Suppressor macrophage treated with lipopolysaccharide for 1 hour (primary cell): ENCODE results near the gene SEC31B.
A peak's percentile ranks its signal among the peaks of the same experiment; 100 is the strongest.

Experiments
- DNase-seq, 3 donors: peaks; one replicate each; pipeline ENCODE4 v3.0.0-alpha.2; 2020 to 2022

Gene SEC31B, protein sequence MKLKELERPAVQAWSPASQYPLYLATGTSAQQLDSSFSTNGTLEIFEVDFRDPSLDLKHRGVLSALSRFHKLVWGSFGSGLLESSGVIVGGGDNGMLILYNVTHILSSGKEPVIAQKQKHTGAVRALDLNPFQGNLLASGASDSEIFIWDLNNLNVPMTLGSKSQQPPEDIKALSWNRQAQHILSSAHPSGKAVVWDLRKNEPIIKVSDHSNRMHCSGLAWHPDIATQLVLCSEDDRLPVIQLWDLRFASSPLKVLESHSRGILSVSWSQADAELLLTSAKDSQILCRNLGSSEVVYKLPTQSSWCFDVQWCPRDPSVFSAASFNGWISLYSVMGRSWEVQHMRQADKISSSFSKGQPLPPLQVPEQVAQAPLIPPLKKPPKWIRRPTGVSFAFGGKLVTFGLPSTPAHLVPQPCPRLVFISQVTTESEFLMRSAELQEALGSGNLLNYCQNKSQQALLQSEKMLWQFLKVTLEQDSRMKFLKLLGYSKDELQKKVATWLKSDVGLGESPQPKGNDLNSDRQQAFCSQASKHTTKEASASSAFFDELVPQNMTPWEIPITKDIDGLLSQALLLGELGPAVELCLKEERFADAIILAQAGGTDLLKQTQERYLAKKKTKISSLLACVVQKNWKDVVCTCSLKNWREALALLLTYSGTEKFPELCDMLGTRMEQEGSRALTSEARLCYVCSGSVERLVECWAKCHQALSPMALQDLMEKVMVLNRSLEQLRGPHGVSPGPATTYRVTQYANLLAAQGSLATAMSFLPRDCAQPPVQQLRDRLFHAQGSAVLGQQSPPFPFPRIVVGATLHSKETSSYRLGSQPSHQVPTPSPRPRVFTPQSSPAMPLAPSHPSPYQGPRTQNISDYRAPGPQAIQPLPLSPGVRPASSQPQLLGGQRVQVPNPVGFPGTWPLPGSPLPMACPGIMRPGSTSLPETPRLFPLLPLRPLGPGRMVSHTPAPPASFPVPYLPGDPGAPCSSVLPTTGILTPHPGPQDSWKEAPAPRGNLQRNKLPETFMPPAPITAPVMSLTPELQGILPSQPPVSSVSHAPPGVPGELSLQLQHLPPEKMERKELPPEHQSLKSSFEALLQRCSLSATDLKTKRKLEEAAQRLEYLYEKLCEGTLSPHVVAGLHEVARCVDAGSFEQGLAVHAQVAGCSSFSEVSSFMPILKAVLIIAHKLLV

DNA sequence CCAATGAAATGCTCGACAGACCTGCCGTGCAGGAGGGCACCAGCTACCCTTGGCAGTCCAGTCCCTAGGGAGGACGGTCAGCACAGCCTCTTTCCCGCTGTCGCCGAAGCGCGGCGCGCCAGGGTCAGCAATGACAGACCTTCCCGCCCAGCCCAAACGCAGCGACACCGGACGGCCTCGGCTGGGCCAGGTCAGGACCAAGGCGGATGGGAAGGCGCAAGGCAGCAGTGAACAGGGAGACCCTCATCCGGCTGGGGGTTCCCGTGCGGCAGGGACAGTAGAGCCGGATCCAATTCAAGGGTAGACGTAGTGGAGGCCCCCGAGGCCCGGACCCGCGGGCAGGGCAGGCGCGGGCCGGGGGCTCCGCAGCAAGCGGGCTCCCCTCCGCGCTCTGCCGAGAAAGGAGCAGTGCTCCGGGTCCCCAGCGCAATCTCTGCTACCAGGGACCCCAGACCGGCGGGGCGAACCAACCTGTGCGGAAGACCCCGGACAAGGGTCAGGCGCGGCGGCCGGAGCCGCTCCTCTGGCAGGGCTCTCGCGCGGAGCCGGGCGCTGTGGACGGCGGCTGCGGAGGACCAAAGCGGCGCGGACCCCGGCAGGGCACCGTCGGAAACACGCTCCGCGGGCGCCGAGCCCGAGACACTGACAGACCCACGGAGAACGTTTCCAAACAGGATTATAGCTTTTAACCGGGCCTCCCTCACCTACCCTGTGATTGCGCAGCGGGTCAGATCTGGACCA is at the start of gene SEC31B:
Gene SEC31B, minus strand, starts transcription at position 551 of the 741 bp plus-strand sequence. CDS start 2,909 bp downstream, outside the sequence.
- DNase-seq = no peak

DNA sequence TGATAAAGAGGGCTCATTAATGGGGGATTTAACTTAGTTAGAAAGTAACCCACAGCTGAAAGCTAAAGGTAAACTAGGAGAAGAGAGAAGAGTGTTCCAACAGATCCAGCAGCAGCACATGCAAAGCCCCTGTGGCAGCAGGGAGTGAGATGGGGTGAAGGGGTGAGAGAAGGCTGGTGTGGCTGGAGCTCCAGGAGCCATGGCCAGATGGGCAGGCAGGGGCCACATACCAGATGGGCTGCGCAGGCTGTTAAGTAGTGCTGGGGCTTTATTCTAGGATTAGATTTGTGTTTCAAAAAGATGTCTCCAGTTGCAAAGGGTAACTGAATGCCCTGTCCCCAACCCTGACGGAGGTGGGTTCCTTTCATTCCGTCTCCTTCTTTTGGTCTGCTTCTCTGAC is 49.3 kb upstream of the SEC31B start:
- no peak for DNase-seq

DNA sequence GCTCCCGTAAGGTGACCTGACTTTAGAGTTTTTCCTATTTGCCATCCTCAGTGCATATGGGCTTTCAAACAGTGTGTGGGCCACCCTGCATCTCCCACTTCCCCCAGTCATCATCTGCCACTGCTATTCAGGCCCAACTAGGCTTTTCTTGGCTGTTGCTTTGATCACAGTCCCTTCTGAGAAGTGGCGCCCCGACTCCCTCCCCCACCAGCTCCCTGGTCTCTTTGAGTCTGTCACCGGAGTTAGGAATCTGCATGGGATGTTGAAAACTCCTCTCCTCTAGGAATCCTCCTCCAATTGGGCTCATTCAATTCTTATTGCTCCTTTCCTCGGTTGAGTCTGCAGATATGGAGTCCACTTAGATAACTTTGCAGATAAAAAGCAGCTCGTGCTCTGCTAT is 48.2 kb upstream of the SEC31B start:
- no peak for DNase-seq

DNA sequence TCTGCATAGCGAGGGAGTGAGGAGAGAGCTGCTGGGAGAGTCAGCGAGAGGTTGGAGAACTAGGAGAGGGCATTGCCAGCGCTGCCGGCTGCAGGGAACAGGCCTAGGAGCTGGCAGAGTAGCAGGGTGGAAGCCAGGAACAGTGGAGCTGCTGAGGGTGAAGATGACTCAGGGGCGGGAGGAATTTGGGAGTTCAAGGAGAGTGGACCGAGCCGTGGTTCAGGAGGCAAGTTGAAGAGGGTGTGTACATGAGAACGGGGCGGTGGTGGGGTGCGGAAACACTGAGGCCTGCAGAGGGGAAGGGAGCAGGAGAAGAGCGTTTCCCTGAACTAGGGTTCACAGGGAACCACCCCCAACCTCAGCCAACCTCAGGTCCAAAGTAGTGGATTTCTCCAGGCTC is 47.6 kb upstream of the SEC31B start:
- no peak for DNase-seq

DNA sequence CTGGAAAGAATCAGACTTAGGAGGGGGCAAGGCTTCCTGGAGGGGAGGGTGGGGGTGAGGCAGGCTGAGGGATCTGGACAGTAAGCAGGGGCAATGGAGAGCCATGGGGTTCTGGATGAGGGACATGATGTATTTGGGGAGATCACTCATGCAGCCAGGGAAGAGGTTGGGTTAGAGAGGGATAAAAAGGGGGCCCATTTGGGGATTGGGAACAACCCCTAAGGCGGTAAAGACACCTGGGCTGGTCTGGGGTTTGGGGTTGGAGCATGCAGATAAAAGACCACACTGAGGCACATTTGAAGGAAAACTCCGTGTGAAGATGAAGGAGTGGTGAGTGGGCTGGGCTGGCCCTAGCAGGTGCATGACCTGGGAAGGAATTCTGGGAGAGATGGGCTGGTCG is 46.9 kb upstream of the SEC31B start:
- no peak for DNase-seq

DNA sequence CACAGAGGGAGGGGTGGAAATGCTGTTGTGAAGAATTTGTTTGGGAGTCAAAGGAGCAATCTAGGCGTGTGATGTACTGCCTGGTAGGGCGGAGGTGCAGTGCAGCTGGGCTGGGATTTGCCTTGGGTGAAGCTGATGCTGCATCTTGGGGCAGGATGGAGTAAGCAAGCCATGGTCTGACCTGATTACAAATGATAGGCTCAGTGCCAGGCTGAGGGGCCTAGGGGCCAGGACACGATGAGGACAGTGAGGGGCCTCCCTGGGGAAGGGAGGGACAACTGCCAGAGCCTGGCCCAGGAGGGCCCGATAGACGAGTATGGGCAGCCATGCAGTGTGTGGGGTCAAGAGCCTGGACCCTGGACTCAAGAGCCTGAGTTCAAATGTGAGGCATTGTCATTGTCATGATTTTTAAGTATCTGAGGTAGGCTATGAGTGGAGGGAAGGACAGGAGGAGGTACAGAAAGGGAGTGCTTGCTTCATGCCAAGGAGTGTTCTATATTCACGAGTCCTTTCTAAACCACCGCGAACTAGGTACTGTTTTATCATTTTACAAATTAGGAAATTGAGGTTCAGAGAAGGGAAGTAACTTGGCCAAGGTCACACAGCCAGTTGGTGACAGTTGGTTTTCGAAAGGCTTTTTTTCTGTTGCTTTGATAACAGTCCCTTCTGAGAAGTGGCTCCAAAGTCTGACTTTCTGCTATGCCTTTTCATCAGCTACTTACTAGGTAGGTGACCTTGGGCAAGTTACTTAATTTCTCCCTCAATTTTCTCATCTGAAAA is 45.7 kb upstream of the SEC31B start:
- no peak for DNase-seq

DNA sequence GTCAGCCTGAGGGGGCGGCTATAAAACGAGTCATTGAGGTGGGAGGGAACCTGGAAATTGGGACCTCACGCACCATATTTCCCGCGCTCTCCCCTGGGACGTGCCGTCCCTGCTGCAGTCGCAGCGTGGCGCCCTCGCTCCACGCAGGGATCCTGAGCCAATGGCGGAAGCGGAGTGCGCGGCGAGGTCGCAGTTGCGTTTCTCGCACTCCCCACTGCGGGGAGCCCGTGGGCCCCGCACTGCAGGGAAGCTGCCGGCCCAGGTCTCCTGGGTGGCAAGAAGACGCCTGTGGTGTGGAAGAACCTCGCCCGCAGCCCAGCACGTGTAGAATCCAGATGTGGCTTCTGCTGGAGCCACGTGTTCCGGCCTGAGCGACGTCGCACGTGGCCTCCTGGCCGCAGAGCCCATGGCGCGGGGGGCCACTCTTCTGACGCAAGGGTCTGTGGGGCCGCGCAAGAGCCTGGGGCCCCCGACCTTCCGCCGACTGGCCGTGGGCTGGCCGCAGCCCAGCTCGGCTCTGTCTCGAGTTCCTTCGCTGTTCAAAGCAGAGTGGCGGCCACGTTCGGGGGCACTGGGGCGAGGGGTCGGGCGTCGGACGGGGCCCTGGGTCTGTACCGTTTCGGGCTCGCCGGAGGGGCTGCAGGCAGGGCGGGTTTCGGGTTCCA is 42.5 kb upstream of the SEC31B start:
- DNase-seq = peak; percentile 89 to 93 (median 92)

DNA sequence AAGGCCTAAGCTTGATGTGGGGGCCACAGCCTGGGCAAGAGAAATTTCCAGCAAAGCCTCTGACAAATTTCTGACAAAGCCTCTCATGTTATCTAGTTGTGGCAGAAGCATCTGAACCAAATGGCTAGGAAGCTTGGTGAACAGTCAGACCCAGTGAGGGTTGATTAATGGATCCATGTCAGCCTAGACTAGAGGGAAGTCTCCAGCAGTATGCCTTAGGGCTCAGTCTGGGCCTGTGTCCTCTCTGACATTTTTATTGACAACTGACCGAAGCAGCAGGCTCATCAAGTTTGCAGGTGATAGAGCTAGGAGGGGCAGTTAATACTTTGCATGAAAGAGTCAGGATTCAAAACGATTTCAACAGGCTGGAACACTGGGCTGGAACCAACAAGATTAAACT is 41.3 kb upstream of the SEC31B start:
- no peak for DNase-seq

DNA sequence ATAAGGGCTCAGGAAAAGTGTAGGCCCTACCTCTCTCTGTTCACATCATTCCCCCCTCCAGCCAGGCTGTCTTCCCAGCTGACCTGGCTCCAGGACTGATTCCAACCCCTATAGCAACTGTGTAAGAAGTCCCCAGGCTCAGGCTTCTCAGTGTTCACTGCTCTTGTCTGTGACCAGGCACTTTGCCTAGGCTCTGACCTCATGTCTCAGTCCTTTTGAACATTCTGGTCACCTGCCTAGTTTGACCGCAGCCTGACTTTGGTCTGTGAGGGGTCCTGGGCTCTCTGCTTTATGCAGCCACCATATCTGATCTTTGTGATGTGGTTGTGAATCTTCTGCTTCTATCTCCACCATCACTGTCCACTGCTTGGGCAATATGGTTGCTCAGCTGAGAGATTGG is 40.6 kb upstream of the SEC31B start:
- no peak for DNase-seq

DNA sequence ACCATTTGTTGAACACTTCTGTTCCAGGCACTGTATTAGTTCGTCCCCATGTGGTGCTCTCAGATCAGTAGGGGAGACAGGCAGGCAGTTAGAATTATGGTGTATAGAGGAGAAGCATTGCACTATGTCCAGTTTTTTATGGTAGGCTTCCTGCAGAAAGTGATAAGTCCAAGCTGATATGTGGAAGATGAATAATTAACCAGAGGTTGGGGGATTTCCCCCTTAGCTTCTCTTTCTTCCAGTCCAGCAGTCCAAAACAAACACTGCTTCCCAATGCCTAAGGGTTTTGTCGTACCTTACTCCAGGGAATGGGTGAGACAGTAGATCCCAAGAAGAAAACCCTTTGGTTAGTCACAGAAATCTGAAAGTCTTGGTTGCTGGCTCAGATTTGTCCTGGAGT is 35.2 kb upstream of the SEC31B start:
- DNase-seq = no peak

DNA sequence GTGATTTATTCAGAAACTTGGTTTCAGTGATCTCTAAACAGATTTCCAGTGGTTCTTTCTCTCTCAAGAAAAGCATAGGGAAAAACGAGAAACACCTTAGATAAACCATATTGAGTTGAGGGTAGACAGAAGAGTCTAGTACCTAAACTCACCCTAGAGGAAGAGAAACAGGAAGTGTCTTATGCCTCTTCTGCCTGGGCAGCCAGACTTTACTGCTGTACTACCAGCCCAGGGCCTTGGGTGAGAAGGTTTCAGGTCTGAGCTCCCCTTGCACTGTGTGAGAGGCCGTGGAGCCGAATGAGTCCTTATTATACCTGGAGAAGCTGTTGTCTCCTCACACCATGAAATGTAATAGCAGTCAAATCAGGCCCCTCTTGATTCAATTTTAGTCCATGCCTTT is 34.3 kb upstream of the SEC31B start:
- DNase-seq = no peak

DNA sequence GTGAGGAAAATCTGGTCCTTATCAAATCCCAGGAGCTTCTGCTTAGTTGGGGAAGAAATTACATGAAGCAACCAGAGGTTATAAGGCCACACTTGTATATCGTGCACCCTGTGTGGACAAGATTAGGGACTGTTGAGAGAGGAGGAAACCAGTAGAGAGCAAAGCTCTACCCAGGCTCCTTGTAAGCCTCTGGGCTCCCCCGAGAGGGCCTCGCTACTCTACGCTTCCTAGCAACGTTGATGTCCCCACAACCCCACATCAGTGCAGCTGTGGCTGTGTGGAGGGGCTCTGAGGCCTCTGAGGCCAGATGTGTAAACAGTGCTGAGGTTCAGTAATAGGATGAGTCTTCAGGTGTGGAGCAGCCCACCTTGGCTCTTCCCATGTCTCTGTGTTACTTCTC is 32.1 kb upstream of the SEC31B start:
- no peak for DNase-seq

DNA sequence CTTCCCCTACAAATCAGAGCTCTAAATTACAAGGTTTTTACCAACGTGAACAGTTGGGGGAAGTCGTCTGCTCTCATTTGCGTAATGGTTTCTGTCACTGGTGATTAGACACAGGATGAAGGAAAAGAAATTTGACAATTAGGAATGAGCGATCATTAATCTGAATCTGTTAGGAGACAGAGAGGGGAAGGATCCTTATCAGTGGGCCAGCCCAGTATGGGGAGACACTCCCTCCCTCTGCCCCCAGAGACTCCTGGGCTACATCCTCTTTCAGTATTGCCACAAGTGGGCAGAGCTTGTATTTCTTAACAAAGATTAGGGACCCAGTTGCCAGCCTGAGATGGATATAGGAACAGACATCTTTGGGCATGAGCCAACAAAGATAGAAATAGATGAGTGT is 31.5 kb upstream of the SEC31B start:
- DNase-seq = peak; percentile 30 to 41 (median 32)

DNA sequence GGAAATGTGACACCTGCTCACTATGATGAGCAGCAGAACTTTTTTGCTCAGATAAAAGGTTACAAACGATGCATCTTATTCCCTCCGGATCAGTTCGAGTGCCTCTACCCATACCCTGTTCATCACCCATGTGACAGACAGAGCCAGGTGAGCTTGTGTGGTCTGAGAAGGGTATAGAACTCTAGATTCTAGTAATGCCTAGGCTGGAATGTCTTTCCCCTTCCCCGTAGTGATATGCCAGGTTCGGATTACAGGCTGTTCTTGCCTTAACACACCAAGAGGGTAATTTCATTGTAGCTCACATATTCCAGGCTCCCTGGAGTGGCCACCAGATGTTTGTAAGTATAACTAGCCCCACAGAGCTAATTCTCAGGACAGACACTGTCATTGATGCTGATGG is 25.3 kb upstream of the SEC31B start:
- DNase-seq = no peak

DNA sequence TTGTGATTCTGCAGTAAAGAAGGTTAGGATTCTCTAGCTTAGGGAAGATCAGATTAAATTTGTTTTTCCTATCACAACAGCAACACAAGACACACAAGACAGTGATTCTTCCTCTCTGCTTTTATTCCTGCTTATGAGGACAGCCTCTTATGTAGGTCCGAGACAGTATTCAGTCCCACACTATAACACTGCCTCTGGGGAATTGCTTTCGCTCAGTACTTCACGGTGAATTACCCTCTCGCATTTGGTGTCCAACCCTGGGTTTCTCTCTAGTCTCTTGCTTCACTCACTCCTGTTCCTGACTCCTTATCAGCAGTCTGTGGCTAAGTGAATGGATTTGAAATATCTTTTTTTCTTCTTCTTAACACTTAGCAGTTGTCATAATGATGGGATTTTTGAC is 17.8 kb upstream of the SEC31B start:
- DNase-seq = no peak

DNA sequence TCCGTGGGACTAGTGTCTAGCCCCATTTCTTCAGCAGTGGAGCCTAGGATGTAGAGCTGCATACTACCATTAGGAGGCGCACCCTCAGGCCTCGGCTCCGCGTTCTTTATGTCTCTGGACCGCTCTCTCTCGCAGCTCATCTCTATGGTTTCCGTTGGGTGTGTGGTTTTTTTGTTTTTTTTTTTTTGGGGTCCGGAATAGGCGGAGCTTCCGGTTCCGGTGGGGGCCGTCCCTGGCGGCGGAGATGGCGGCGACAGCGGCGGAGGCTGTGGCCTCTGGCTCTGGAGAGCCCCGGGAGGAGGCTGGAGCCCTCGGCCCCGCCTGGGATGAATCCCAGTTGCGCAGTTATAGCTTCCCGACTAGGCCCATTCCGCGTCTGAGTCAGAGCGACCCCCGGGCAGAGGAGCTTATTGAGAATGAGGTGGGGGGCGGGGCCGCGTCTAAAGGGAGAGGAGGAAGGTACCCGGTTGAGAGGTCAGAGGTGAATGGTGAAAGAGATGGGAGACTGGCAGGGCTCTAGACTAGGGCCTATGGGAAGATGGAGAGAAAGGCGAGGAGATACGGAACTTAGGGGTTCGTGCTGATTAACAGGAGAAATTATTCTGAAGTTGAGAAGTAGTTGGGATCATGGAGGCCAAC is 16.2 kb upstream of the SEC31B start, which contains the start of gene HIF1AN:
Gene HIF1AN, plus strand, starts transcription at position 229 of the 639 bp plus-strand sequence. Its CDS starts 16 bp downstream, at position 245.
- peak; percentile 95 to 99 (median 98) for DNase-seq

DNA sequence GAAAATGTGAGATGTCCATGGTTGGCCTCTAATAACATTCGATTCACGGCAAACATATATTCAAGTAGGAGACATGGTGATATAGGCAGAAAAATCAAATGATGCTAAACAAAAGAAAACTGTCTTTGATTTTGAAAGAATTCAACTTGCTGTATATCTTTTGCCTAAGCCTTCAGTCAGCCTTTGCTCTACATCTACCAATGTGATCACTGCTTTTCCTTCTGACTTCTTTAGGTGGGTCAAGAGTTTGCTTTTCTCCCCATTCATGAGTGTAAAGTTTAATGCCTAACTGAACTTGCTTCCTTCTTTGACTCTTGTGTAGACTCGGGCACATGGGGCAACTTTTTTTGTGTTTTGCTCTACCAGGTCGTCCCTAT is 15.7 kb upstream of the SEC31B start:
- DNase-seq = no peak

DNA sequence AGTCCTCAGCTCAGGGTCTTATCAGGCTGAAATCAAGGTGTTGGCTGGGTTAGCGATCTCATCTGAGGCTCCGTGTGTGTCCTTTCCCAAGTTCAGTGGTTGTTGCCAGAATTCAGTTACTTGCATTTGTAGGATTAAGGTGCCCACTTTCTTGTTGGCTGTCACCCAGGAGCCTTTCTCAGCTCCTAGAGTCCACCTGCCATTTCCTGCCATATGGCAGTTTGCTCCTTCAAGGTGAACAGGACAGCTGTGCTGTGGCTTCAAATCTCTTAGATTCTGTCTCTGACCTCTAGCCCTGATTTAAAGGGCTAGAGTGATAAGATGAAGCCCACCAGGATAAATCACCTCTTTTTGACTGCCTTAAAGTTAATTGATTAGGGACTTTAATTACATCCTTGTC is 15.1 kb upstream of the SEC31B start:
- DNase-seq = no peak

DNA sequence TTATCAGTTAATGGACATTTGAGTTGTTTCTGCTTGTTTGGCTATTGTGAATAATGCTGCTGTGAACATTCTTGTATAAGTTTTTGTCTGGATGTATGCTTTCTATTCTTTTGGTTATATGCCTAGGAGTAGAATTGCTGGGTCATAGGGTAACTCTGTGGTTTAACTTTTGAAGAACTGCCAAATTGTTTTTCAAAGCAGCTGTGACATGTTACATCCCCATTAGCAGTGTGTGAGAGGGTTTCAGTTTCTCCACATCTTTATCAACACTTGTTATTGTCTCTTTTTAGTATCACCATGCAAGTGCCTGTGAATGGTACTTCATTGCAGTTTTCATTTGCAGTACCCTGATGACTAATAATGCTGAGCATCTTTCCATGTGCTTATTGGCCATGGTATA is 12.1 kb upstream of the SEC31B start:
- DNase-seq = no peak

DNA sequence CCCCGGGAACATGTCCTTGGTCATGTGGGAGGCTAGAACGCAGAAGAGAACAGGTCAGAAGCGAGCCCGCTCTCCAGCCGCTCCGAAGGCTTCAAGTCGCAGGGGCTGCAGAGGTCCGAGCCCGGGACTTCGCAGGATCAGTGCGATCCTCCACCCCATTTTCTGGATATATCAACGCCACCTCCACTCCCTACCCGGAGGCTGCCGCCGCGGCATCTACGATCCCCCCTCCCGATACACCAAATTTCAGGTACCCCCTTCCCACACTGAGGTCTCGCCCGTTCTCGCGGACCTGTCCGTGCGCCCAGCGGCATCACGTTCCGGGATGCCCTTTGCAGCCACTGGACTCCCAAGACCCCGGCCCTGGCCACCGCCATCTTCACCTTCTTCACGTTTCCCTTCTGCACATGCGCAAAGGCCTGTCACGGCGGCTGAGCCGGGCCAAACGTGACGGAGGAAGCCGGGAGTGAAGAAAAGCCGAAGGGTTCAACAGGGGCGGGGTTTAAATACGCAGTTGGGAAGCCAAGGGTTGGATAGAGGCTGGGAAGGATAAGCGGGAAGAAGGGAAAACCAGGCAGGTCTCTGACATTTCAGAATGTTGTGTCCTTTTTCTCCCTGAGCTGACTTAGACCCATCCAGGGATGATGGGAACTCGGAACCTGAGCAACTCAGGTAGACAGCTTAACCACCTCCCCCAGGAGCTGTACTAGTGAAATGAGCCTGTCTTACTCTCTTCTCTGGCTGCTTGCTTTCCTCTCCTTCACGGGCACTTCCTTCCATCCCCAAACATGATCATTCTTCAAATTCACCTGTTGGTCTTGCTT is 10.0 kb upstream of the SEC31B start, which contains the start of gene NDUFB8:
Gene NDUFB8, minus strand, starts transcription at position 397 of the 824 bp plus-strand sequence. Its CDS starts 20 bp downstream, at position 377.
- DNase-seq = peak; percentile 90 to 94 (median 93)
